Medulla oblongata (tissue), 1 donor: Measurements from ENCODE around the gene ZNF212.
"Not testable (repeated sequence)": the region's sequence is repeated elsewhere in the genome, so short reads cannot be mapped to it uniquely, and the experiment has no call there.

ENCODE experiments used
- DNase-seq: peaks from one replicate; pipeline ENCODE4 v3.0.0-alpha.2; 2015; ENCODE audit errors: extremely low spot score

Gene ZNF212

GRCh38 chr7:149218469-149219420 lies 20.7 kb upstream of the ZNF212 start:
- DNase-seq = no peak

- DNase-seq = no peak
Observed at GRCh38 chr7:149220534-149220933, 18.9 kb upstream of the ZNF212 start.

DNA sequence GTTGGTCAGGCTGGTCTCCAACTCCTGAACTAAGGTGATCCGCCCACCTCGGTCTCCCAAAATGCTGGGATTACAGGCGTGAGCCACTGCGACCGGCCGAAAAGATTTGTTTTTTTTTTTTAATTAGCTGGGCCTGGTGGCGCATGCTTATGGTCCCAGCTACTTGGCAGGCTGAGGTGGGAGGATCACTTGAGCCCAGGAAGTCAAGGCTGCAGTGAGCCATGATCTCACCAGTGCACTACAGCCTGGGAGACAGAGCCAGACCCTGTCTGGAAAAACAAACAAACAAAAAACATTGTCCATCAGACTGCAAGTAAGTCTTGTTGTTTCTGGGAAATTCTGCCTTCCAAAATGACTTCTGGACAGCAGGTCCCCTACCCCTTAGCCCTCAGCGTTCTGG lies 16.3 kb upstream of the ZNF212 start:
- peak; percentile 9 for DNase-seq

DNA sequence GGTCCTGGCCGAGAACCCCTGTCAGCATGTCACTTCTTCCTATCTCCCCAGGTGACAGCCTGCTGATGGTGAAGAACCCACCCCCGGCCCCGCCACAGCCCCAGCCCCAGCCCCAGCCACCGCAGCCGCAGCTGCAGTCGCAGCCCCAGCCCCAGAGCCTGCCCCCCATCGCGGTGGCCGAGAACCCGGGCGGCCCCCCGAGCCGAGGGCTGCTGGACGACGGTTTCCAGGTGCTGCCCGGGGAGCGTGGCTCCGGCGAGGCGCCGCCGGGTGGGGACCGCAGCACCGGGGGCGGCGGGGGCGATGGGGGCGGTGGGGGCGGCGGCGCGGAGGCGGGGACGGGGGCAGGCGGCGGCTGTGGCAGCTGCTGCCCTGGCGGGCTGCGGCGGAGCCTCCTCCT lies 15.7 kb upstream of the ZNF212 start:
- DNase-seq = no peak

DNA sequence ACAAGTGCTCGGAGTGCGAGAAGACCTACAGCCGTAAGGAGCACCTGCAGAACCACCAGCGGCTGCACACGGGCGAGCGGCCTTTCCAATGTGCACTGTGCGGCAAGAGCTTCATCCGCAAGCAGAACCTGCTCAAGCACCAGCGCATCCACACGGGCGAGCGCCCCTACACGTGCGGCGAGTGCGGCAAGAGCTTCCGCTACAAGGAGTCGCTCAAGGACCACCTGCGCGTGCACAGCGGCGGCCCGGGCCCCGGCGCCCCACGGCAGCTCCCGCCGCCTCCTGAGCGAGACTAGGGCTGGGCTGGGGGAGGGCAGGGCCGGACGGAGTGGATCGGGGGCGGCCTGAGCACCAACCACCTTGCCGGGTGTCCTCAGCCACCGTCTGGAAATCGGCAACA lies 15.1 kb upstream of the ZNF212 start:
- DNase-seq = no peak

- no peak for DNase-seq
Observed at GRCh38 chr7:149225106-149225505, 14.3 kb upstream of the ZNF212 start.

DNA sequence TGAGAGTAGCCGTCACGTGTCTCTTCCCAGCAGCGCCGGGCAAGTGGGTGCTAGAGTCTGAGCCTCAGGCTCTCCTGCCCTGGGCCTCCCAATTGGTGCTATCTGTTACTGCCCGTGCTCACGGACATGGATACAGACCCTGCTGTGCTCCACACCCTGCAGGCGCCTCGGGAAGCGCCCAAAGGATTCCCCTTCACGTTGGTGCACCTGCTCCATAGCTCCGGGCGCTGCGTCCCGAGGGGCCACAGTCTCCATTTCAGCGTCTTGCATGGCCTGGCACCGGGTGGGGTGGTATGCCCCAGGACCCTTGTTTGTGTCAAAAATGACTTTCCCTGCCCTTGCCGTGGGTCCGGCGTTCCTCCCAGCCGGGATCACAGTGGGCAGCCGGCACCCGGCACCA lies 13.8 kb upstream of the ZNF212 start:
- DNase-seq = no peak

GRCh38 chr7:149226366-149226765 lies 13.1 kb upstream of the ZNF212 start:
- DNase-seq = not testable (repeated sequence)

DNA sequence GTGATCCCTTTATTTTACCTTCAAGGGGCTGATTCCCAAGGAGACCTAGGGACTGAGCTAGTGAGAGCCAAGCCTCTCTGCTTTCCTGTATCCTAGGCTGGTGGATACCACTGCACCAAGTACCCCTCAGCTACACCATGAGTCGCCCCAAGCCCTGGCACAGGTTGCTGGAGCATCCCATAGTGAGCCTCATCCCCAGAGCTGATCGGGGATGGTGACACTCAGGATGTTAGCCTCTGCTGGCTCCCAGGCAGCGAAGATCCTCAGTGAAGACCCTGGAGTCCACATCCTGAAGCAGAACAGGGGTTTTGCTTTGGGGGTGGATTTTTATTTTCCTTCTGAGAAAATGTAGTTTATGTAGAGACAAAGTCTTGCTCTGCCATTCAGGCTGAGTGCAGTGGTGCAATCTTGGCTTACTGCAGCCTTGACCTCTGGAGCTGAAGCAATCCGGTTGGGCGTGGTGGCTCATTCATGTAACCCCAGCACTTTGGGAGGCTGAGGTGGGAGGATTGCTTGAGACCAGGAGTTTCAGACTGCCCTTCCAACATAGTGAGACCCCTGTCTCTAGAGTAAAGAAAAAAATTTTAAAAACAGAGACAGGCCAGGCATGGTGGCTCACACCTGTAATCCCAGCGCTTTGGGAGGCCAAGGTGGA lies 12.5 kb upstream of the ZNF212 start:
- DNase-seq = no peak

DNA sequence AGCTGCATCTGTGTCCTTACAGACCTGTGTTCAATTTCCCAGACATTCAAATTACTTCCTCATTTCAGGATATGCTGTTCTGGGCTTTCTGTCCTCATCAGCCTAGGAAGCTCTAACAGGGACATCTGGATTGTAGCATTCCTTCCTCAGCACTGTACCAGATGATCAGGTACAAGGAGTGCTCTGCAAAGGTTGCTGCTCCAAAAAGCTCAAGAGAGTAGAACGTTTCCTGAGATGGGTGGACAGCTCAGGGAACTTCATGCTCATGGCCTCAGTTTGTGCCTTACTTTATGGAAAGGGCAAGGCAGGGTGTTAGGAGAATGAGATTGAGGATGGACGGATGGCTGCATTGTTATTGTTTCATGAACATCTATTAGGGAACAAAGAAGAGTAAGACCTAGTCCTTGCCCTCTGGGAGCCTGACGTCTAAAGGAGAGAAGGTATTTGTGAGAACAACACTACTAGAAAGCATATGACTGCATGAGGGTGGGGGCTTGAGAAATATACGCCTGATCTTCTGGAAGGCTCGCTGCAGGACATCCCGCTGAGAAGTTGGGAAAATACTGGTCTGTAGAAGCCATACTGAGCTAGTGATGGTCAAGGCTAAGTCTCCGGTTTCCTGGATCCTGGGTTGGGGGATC lies 10.5 kb upstream of the ZNF212 start:
- DNase-seq = no peak

GRCh38 chr7:149229526-149229925 lies 9.9 kb upstream of the ZNF212 start:
- DNase-seq = no peak

DNA sequence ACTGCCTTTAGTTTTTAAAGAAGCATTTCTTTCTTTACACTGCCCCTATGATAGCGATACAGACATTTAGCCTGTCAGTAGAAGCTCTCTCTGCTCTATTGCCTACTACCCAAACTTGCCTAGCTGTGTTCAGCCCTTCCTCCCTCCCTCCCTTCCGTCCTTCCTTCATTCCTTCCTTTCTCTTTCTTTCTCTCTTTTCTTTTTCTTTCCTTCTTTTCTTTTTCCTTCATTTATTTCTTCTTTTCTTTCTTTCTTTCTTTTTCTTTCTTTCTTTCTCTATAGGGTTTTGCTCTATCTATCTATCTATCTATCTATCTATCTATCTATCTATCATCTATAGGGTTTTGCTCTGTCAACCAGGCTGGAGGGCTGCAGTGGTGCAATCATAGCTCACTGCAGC lies 7.1 kb upstream of the ZNF212 start:
- DNase-seq = no peak

DNA sequence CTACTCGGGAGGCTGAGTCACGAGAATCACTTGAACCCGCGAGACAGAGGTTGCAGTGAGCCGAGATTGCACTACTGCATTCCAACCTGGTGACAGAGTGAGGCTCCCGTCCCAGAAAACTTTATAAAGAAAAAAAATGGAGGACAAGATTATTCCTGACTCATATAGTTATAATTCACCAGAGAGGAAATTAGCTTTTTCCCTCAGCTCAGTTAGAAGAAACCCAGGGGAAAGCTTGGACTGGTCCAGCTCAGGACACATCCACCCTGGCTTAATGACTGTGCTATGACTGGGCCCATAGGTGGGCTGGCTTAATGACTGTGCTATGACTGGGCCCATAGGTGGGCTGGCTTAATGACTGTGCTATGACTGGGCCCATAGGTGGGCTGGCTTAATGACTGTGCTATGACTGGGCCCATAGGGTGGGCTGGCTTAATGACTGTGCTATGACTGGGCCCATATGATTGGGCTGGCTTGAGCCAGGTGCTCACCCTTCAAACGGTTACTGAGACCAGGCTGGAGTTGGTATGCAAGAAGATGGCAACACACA lies 5.7 kb upstream of the ZNF212 start:
- DNase-seq = not testable (repeated sequence)

DNA sequence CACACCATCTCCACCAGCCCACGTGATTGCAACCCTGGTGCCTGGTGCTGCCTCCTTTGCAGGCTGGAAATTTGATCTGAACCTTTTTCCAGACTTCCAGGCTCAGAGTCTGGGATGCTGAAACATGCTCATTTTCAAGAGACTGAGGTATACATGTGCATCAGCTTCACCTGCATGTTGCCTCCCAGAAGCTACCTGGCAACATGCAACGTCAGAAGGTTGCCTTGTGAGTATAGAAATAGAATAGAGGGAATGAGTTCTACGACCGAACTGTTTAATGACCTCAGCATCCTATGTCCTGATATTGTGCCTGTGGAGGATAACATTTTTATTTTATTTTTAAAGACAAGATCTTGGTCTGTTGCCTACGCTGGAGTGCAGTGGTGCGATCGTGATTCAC lies 1.9 kb upstream of the ZNF212 start:
- no peak for DNase-seq

DNA sequence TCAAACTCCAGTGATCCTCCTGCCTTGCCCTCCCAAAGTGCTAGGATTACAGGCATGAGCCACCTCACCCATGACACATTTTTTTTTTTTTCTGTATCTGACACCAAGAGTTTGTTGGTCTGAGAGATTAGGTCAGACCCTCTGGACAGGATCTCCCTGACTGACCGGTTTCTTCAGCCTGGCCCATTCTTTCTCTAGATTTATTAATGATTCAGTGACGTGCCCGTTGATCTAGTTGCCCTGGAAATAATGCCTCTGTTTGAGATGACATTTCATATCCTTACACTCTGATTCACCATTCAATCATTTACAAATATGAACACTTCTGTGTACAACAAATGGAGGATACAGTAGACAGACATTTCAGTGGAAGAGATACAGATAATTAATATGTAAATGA lies 1.4 kb upstream of the ZNF212 start:
- DNase-seq = no peak

DNA sequence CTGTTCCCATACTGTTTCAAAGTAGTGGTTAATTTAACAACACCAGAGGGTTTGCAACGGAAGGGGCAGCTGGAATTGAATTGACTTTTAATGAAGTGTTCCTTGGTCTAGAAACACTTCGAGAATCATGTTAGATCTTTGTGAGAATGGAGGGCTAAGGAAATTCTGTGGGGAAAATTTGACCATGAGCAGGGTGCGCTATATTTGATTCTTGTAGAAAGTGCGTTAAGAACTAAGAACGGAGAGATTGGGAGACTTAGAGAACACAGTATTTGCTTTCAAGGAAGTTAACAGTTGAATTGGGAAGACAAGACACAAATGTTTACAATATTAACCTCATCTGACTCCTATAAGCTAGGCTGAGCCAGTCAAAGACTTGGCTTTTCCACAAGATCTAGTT lies 1.2 kb downstream of the ZNF212 start:
- DNase-seq = no peak

DNA sequence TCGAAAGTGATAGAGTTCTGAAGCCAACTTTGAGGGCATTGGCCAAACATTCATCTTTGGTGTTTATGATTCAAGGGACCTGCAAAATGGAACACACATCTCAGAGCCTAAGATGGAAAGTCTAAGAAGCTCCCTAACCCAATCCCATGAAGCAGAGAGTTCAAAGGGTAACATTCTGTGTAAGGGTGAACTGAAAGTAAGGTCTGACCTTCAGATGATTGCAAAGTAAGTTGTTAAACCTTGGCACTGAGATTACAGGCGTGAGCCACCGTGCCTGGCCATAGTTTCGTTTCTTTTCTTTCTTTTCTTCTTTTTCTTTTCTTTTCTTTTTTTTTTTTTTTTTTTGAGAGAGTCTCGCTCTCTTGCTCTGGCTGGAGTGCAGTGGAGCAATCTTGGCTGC lies 2.2 kb downstream of the ZNF212 start:
- DNase-seq = no peak

GRCh38 chr7:149245244-149245643 lies 5.8 kb downstream of the ZNF212 start:
- no peak for DNase-seq

- DNase-seq = no peak
Observed at GRCh38 chr7:149245744-149246143, 6.3 kb downstream of the ZNF212 start.

DNA sequence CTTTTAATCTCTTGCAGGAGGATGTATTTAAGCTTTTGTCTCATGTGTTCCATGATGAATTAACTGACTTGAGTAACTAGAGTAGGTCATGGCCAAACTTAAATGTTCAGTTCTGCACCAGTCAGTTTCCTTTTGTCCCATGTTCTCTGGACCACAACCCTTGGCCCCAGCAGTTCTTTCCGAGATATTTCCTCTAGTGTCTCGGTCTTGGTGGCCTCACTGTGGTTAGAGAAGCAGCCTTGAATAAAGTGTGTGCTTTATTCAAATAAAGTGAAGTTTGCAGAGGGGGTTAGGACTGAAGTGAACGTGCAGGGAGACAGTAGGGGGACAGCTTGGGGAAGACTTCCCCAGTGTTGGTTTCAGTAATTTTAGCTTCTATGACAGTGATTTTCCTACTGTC lies 9.3 kb downstream of the ZNF212 start:
- DNase-seq = no peak

DNA sequence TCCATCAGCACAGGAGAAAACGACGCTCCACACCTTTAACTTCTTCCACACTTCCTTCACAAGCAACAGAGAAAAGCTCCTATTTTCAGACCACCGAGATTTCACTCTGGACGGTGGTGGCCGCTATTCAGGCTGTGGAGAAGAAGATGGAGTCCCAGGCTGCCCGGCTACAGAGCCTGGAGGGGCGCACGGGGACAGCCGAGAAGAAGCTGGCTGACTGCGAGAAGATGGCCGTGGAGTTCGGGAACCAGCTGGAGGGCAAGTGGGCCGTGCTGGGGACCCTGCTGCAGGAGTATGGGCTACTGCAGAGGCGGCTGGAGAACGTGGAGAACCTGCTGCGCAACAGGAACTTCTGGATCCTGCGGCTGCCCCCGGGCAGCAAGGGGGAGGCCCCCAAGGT lies 10.7 kb downstream of the ZNF212 start:
- not testable (repeated sequence) for DNase-seq

DNA sequence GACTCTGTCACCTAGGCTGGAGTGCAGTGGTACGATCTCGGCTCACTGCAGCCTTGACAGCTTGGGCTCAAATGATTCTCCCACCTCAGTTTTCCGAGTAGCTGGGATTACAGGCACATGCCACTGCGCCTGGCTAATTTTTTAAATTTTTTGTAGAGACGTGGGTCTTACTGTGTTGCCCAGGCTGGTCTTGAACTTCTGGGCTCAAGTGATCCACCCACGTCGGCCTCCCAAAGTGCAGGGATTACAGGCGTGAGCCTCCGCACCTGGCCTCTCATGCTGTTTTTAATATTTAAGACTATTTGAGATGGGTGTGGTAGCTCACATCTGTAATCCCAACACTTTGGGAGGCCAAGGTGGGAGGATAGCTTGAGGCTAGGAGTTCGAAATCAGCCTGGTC lies 12.1 kb downstream of the ZNF212 start:
- not testable (repeated sequence) for DNase-seq
